ENCODE data around the gene NUDT21. TPM values are rescaled to one million over a fixed set of nuclear protein-coding genes. Genes with fewer than 3 reads are reported as not detected.

NUDT21 gene
- total RNA-seq, 5 donors from 2014 or later (not counting 1 experiment from before 2014, with no cell fraction given) = 90.0 to 98.8 (median 98.4) TPM

- no peaks in the 10 kb centered on the region for H3K27me3 Mint-ChIP-seq
- CTCF ChIA-PET = no interaction called here
- peaks cover 9 to 53% of the 10 kb centered on the region in 2 donors for H3K36me3 ChIP-seq (ENCODE audit: control insufficient read depth in 2 of 2, extremely low read depth in 1 of 2, insufficient read depth in 1 of 2, low read length in 1 of 2)
Observed at GRCh38 chr16:56483394-56483793, 32.3 kb upstream of the NUDT21 start.

DNA sequence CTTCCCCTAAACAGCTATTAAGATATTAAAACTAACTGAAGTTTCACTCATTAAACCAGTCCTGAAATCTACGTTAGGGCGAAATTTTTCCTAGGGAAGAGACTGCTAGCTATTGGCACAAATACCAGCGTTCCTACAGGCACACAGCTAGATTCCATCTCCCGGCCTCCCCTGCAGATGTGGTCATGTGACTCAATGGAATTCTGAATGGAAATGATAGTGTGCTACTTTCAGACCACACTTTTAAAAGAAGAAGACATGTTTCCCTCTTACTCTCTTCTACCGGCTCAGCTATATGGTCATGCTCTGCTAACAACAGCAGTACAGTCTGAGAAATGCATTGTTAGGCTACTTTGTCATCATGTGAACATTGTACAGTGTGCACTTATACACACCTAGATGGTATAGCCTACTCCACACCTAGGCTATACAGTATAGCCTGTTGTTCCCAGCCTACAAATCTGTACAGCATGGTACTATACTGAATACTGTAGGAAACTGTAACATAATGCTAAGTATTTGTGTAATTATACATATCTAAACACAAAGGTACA is 31.6 kb upstream of the NUDT21 start:
- Mint-ChIP-seq H3K36me3 (peaks cover 35% of the 10 kb centered on the region), H3K27me3 (no peaks in the 10 kb centered on the region), H3K27ac (no peak overlapping the region), H3K9me3 (no peaks in the 10 kb centered on the region), H3K4me3 (no peak overlapping the region), H3K4me1 (peaks cover 0 to 6% (median 3%) of the 10 kb centered on the region in 3 donors)
- Histone ChIP-seq H3K4me3 (ENCODE audit: control insufficient read depth in 1 of 2, extremely low read depth in 1 of 2, low read length in 1 of 2) (no peak overlapping the region), H3K4me1 (ENCODE audit: control insufficient read depth in 1 of 2, extremely low read depth in 1 of 2, insufficient read depth in 2 of 2, low read length in 2 of 2) (no peaks in the 10 kb centered on the region), H3K27me3 (replicated peaks in 1 of 2; ENCODE audit: control insufficient read depth in 2 of 2, extremely low read depth in 1 of 2, insufficient read depth in 2 of 2, low read length in 1 of 2) (no peaks in the 10 kb centered on the region), H3K36me3 (ENCODE audit: control insufficient read depth in 2 of 2, extremely low read depth in 1 of 2, insufficient read depth in 1 of 2, low read length in 1 of 2) (peaks cover 9 to 56% of the 10 kb centered on the region in 2 donors), H3K27ac (ENCODE audit: low read length) (no peak overlapping the region), H3K9me3 (no peaks in the 10 kb centered on the region)
- no peak for DNase-seq
- WGBS (ENCODE audit: insufficient coverage) = 88% methylated on average over 3 of the region's 5 CpGs
- ATAC-seq (replicated peaks in 1 of 4) = no peak
- ChIA-PET CTCF (no interaction called here), POLR2A (no interaction called here)

More at GRCh38 chr16:56483394-56483793, 32.3 kb upstream of the NUDT21 start:
- no peak overlapping the region for H3K4me3 Mint-ChIP-seq
- H3K4me1 Mint-ChIP-seq = peaks cover 0 to 6% (median 3%) of the 10 kb centered on the region in 3 donors
- H3K4me3 ChIP-seq (ENCODE audit: control insufficient read depth in 1 of 2, extremely low read depth in 1 of 2, low read length in 1 of 2) = no peak overlapping the region
- POLR2A ChIA-PET = no interaction called here
- H3K9me3 Mint-ChIP-seq = no peaks in the 10 kb centered on the region
- H3K27ac Mint-ChIP-seq = no peak overlapping the region
- no peaks in the 10 kb centered on the region for H3K9me3 ChIP-seq
- H3K27me3 ChIP-seq (replicated peaks in 1 of 2; ENCODE audit: control insufficient read depth in 2 of 2, extremely low read depth in 1 of 2, insufficient read depth in 2 of 2, low read length in 1 of 2) = no peaks in the 10 kb centered on the region
- H3K36me3 Mint-ChIP-seq = peaks cover 35% of the 10 kb centered on the region
- DNase-seq (no peak), ATAC-seq (replicated peaks in 1 of 4) (no peak)
- no peaks in the 10 kb centered on the region for H3K4me1 ChIP-seq (ENCODE audit: control insufficient read depth in 1 of 2, extremely low read depth in 1 of 2, insufficient read depth in 2 of 2, low read length in 2 of 2)
- H3K27ac ChIP-seq (ENCODE audit: low read length) = no peak overlapping the region

- Mint-ChIP-seq H3K4me3 (no peak overlapping the region), H3K27ac (no peak overlapping the region), H3K4me1 (peaks cover 4 to 8% (median 6%) of the 10 kb centered on the region in 3 donors), H3K27me3 (no peaks in the 10 kb centered on the region), H3K9me3 (no peaks in the 10 kb centered on the region), H3K36me3 (peaks cover 44% of the 10 kb centered on the region)
- H3K9me3 ChIP-seq = no peaks in the 10 kb centered on the region
- no peak for ATAC-seq (replicated peaks in 1 of 4)
- no CpG with 5 or more reads among the region's 2 CpGs for WGBS (ENCODE audit: insufficient coverage)
- peaks cover 9 to 65% of the 10 kb centered on the region in 2 donors for H3K36me3 ChIP-seq (ENCODE audit: control insufficient read depth in 2 of 2, extremely low read depth in 1 of 2, insufficient read depth in 1 of 2, low read length in 1 of 2)
- DNase-seq = no peak
- no peaks in the 10 kb centered on the region for H3K27me3 ChIP-seq (replicated peaks in 1 of 2; ENCODE audit: control insufficient read depth in 2 of 2, extremely low read depth in 1 of 2, insufficient read depth in 2 of 2, low read length in 1 of 2)
- no peak overlapping the region for H3K27ac ChIP-seq (ENCODE audit: low read length)
- H3K4me1 ChIP-seq (ENCODE audit: control insufficient read depth in 1 of 2, extremely low read depth in 1 of 2, insufficient read depth in 2 of 2, low read length in 2 of 2) = no peaks in the 10 kb centered on the region
- no peak overlapping the region for H3K4me3 ChIP-seq (ENCODE audit: control insufficient read depth in 1 of 2, extremely low read depth in 1 of 2, low read length in 1 of 2)
- ChIA-PET CTCF (interaction anchor here in 1 of 2 donors (0.6 kb wide), 1 partner anchor 599 kb away, joined by 8 read pairs; no protein-coding TSS in a partner anchor), POLR2A (no interaction called here)
Observed at GRCh38 chr16:56481468-56482122, 30.5 kb upstream of the NUDT21 start.

- POLR2A ChIA-PET = no interaction called here
- 85% methylated on average over 4 of the region's 7 CpGs for WGBS (ENCODE audit: insufficient coverage)
Observed at GRCh38 chr16:56480776-56481467, 29.8 kb upstream of the NUDT21 start.

DNA sequence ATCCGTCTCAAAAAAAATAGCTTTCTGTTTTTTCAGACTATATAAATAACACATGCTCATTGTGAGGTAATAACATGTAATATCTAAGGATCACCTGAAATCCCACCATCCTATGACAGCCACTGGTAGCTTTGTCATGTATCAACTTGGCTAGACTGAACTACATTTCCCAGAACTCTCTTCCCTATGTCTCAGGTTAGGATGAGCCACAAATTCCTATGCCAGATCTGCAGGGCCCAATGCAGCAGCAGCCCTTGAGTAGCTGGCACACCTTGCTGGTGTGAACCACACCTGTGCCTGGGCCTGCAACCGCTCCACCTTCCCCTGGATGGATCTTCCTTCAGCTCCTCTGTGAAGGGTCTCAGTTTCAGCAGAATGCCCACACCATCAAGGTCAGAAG is 28.3 kb upstream of the NUDT21 start:
- H3K9me3 ChIP-seq = no peaks in the 10 kb centered on the region
- 92% methylated on average over 1 of the region's 2 CpGs for WGBS (ENCODE audit: insufficient coverage)
- ATAC-seq (replicated peaks in 1 of 4) (no peak), DNase-seq (no peak)
- no peak overlapping the region for H3K27ac ChIP-seq (ENCODE audit: low read length)
- Mint-ChIP-seq H3K36me3 (peaks cover 45% of the 10 kb centered on the region), H3K4me3 (no peak overlapping the region), H3K27ac (peak overlapping the region; percentile 1 to 2), H3K27me3 (no peaks in the 10 kb centered on the region), H3K4me1 (peaks cover 4 to 8% (median 6%) of the 10 kb centered on the region in 3 donors), H3K9me3 (no peaks in the 10 kb centered on the region)
- POLR2A ChIA-PET = no interaction called here
- no peak overlapping the region for H3K4me3 ChIP-seq (ENCODE audit: control insufficient read depth in 1 of 2, extremely low read depth in 1 of 2, low read length in 1 of 2)
- no peaks in the 10 kb centered on the region for H3K4me1 ChIP-seq (ENCODE audit: control insufficient read depth in 1 of 2, extremely low read depth in 1 of 2, insufficient read depth in 2 of 2, low read length in 2 of 2)
- peaks cover 13 to 73% of the 10 kb centered on the region in 2 donors for H3K36me3 ChIP-seq (ENCODE audit: control insufficient read depth in 2 of 2, extremely low read depth in 1 of 2, insufficient read depth in 1 of 2, low read length in 1 of 2)
- H3K27me3 ChIP-seq (replicated peaks in 1 of 2; ENCODE audit: control insufficient read depth in 2 of 2, extremely low read depth in 1 of 2, insufficient read depth in 2 of 2, low read length in 1 of 2) = no peaks in the 10 kb centered on the region
- CTCF ChIA-PET = no interaction called here

More at GRCh38 chr16:56480776-56481467, 29.8 kb upstream of the NUDT21 start:
- Mint-ChIP-seq H3K4me1 (peaks cover 4 to 8% (median 6%) of the 10 kb centered on the region in 3 donors), H3K27me3 (no peaks in the 10 kb centered on the region), H3K9me3 (no peaks in the 10 kb centered on the region), H3K4me3 (no peak overlapping the region), H3K36me3 (peaks cover 42% of the 10 kb centered on the region), H3K27ac (peak overlapping the region in 1 of 2 donors; percentile 12)
- CTCF ChIA-PET = no interaction called here
- no peaks in the 10 kb centered on the region for H3K27me3 ChIP-seq (replicated peaks in 1 of 2; ENCODE audit: control insufficient read depth in 2 of 2, extremely low read depth in 1 of 2, insufficient read depth in 2 of 2, low read length in 1 of 2)
- H3K4me1 ChIP-seq (ENCODE audit: control insufficient read depth in 1 of 2, extremely low read depth in 1 of 2, insufficient read depth in 2 of 2, low read length in 2 of 2) = no peaks in the 10 kb centered on the region
- no peaks in the 10 kb centered on the region for H3K9me3 ChIP-seq
- peaks cover 9 to 72% of the 10 kb centered on the region in 2 donors for H3K36me3 ChIP-seq (ENCODE audit: control insufficient read depth in 2 of 2, extremely low read depth in 1 of 2, insufficient read depth in 1 of 2, low read length in 1 of 2)
- ATAC-seq (replicated peaks in 1 of 4) = no peak
- no peak overlapping the region for H3K27ac ChIP-seq (ENCODE audit: low read length)
- no peak for DNase-seq
- no peak overlapping the region for H3K4me3 ChIP-seq (ENCODE audit: control insufficient read depth in 1 of 2, extremely low read depth in 1 of 2, low read length in 1 of 2)

- no peak overlapping the region for H3K27ac ChIP-seq (ENCODE audit: low read length)
- no peak for ATAC-seq (replicated peaks in 1 of 4)
- POLR2A ChIA-PET = no interaction called here
- Mint-ChIP-seq H3K36me3 (peaks cover 44% of the 10 kb centered on the region), H3K27me3 (no peaks in the 10 kb centered on the region), H3K4me3 (no peak overlapping the region), H3K9me3 (no peaks in the 10 kb centered on the region), H3K27ac (peak overlapping the region in 1 of 2 donors; percentile 11), H3K4me1 (peaks cover 4 to 8% (median 6%) of the 10 kb centered on the region in 3 donors)
- CTCF ChIA-PET = no interaction called here
- H3K4me3 ChIP-seq (ENCODE audit: control insufficient read depth in 1 of 2, extremely low read depth in 1 of 2, low read length in 1 of 2) = no peak overlapping the region
- no peaks in the 10 kb centered on the region for H3K9me3 ChIP-seq
- H3K4me1 ChIP-seq (ENCODE audit: control insufficient read depth in 1 of 2, extremely low read depth in 1 of 2, insufficient read depth in 2 of 2, low read length in 2 of 2) = no peaks in the 10 kb centered on the region
- no peaks in the 10 kb centered on the region for H3K27me3 ChIP-seq (replicated peaks in 1 of 2; ENCODE audit: control insufficient read depth in 2 of 2, extremely low read depth in 1 of 2, insufficient read depth in 2 of 2, low read length in 1 of 2)
- WGBS (ENCODE audit: insufficient coverage) = no CpG with 5 or more reads among the region's 2 CpGs
- no peak for DNase-seq
- H3K36me3 ChIP-seq (ENCODE audit: control insufficient read depth in 2 of 2, extremely low read depth in 1 of 2, insufficient read depth in 1 of 2, low read length in 1 of 2) = peaks cover 11 to 73% of the 10 kb centered on the region in 2 donors
Observed at GRCh38 chr16:56478281-56479049, 27.3 kb upstream of the NUDT21 start.

All from T-cell (primary cell).